HuH-7 (cell line): ENCODE data around the gene DAGLA.
"Not testable (repeated sequence)": the region's sequence is repeated elsewhere in the genome, so short reads cannot be mapped to it uniquely, and the experiment has no call there.

ENCODE experiments used
- DNase-seq: peaks from one replicate; pipeline ENCODE4 v3.0.0; 2011; ENCODE audit warnings: low spot score

The DAGLA gene

DNA sequence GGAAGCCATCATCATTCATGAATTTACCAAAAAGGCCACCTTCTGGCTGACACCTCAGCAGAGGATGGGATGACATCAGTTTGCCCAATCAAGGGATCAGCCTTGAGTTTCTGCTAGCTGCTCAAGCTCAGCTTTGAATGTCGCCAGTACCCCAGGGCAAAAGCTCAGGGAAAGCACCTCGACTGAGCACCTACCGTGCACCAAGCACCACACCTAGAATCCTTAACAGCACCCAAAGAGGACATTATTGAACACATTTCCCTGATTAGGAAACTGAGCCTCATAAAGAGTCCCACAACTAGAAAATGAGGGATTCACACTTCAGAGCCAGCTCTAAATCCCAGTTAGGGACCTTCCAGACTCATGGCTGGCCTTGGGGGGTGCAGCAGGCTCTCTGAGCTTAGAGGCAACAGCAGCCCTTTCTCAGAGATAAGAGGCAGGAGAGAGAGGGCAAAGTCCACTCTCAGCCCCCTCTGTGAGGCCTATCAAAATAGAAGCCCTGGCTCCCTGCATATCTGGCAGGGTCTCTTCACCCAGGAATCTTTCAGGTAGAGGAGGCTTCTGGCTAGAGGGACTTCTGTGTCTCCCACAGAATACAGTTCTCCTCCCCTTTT lies 13.4 kb upstream of the DAGLA start:
- DNase-seq, result peak; percentile 90

DNA sequence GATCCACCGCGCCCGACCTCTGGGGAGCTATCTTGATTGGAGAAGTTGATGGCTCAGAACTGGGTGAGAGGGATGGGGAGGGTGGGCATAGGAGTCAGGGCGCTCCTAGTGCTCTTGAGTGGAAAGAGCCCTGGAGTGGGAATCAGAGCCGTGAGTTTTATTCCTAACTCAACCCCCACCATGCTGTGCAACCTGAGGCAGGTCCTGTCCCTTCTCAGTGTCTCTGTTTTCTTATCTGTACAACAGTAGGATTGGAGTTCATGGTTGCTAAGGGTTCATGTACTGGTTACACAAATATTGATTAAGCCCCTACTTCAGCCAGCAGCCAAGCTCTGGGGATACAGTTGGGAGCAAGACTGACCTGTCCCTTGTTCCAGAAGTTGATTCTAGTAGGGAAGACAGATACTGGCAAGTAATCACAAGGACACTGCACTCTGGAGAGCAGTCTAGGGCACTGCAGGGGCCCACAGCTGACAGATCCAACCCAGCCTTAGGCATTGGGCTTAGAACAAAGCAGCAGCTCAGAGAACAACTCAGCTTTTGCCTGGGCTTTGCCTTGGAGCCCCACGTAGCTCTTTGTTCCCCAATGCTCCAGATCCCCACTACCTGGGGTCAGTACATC lies 12.4 kb upstream of the DAGLA start:
- DNase-seq, result peak; percentile 53

DNA sequence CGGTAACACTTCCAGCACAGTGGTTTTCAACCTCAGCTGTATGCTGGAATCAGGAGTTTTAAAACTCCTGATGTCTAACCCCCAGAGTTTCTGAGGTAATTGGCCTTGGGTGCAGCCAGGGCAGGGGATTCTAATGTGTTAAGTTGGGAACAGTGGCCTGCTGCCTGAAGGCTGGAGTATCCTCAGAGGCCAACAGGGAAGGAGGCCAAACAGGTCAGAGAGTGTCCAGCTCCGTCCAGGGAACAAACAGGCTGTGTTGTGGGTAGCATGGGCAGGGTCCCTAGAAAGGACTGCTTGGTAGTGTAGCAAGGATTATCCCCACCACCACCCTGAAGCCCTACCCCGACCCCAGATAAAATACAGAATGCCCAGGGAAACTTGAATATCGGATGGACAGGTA lies 10.8 kb upstream of the DAGLA start:
- DNase-seq, result no peak

DNA sequence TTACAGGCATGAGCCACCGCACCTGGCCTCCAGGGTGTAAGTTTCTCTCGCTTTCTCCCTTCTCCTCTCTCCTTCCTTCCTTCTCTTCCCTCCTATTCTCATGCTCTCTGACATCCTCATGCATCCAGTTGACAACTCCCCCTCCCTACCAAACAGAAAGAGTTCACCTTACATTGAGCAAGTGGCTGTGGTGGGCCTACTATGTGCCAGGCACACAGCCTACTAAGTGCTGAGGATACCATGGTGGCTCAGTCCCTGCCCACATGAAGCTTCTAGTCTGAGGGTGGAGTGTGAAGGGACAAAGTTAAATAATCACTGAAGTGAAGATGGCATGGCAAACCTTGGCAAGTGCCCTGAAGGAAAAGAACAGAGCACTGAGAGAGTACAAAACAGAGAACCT lies 9.6 kb upstream of the DAGLA start:
- no peak for DNase-seq

DNA sequence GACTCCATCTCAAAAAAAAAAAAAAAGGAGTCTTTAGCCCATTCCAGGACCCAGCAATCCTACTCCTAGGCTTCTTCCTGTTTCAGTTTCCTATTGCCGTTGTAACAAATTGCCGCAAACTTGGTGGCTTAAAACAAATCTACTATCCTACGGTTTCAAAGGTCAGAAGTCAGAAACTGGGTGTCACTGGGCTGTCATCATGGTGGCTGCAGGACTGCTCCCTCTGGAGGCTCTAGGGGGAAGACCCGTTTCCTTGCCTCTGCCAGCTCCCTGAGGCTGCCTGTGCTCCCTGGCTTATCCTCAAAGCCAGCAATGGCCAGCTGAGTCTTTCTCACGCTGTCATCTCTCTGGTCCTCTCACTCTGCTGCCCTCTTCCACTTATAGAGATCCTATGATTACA lies 8.7 kb upstream of the DAGLA start:
- DNase-seq, result peak; percentile 91

DNA sequence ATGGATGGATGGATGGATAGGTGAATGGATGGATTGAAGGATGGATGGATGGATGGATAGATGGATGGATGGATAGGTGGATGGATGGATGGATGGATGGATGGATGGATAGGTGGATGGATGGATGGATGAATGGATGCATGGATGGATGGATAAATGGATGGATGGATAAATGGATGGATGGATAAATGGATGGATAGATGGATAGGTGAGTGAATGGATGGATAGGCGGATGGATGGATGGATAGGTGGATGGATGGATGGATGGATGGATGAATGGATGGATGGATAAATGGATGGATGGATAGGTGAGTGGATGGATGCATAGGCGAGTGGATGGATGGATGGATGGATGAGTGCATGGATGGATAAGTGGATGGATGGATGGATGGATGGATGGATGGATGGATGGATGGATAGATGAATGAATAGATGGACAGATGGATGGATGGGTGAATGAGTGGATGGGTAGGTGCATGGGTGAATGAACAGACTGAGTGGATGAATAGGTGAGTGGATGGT lies 6.2 kb upstream of the DAGLA start:
- not testable (repeated sequence) for DNase-seq

DNA sequence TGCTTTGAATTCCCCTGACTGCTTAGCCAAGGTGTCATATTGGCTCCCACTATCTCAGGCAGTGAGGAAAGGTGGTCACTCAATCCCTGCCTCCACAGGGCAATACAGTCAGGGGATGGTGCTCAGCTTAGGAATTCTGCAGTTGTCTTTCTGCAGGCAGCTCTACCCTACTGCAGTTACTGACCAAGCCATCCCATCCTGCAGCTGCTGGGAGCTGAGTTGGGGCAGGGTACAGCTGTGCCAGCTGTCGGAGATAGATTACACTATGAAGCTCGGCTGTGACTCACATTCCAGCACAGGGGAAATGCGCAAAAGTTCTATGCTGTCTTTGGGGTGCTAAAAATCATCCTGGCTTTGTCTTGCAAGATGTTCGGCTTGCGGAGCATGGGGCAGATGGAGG lies 4.4 kb upstream of the DAGLA start:
- DNase-seq, result no peak

DNA sequence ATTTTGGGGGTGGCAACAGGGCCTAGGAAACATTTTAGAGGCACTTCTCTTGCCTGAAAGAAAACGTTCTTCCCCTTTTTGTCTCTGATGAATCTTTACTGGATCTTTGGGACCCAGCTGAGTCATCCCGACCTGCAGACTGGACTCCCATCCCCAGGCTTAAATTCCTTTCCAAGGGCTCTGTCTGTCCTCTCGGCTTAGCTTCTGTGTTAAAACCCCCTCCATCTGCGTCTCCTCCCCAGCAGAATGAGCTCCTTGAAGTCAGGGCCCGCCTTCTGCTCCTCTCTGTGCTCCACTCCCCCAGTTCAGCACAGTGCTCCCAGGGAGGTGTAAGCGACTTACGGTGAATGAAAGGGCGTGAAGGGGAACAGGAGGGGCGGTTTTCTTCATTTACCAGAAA lies 895 bp upstream of the DAGLA start:
- no peak for DNase-seq

DNA sequence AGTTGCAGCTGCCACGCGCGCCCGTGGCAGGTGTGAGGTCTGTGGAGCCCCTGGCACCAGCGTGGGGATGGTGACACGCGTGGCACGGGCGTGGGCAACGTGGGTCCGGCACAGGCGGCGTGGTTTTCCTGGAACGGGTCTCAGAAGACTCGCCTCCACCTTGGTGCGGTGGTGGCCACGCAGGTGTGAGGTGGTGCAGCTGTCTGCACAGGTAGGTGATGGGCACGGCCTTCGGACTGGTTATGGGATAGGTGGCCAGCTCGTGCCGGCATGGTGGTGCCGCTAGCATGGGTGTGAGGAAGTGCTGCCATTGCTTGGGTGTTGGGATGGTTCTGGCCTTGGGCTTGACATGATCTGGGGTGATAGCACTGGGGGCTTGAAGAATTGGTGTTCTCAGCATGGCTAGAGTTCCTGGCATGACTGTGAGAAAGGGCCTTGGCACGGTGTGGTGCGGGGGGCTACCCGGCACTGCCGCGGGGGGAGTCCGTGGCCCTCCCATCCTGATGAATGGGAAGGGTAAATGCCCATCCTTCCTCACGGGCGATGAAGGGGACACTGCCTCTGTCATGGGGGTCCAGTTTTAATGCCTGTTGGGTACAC lies 531 bp downstream of the DAGLA start:
- DNase-seq, result no peak

DNA sequence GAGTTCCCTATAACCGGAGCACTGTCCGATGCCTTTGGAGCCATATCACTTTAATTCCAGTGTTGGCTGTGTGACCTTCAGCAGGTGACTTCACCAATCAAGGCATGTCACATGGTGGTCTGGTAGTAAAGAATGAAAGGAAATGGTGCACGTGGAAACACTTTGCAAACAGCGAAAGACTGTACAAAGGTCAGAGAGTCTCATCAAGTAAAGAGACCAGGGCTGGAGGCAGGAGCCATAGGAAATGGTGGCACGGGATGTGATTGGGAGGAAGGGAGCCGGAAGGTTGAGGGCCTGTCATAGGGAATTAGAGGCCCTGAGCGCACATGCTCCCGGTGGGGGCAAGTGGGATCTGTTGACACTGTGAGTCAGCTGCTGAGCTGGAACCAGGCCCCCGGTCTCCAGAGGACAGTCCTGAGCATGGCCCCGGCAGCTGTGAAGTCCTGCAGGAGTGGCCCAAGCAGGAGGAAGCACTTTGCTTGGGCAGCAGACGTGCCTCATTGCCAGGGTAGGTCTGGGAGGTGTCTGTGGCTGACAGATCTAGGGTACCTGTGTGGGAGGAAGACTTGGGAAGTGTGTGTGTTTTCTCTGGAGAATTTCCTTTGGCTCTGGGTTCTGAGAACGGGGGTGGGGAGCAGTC lies 2.0 kb downstream of the DAGLA start:
- DNase-seq, result peak; percentile 95

DNA sequence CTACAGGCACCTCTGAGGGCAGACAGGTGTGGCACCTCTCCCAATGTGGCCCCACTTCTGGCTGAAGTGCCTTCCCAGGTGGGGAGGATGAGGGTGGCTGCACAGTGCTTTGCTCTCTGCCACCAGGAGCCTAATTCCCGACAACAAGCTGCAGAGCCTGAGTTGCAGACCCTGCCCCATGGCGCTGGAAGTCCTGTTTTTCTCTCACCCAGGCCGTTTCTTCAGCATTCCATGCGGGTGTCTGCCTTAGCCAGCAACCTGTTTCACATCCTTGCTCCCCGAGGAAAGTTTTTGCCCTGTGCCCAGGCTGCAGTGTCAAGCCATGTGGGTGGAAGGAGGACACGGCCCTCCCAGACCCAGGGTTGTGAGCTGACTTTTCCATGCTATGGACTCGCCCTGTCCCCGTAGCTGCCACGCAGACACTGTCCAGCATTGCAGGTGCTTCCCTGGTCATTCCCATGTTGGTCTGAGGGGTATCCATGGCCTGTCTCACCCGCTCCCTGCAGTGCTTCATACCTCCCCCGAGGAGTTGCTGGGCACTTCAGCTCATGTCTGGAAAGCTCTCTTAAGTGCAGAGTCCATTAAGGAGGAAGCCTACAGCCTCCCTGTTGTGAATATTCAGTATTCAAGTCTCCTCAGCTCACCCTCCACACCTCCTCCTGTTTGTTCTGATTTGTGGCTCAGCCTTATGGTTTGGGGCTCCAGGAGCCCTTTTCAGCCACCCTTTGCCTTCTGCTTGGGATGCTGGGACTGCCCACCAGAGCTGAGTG lies 2.9 kb downstream of the DAGLA start:
- no peak for DNase-seq

DNA sequence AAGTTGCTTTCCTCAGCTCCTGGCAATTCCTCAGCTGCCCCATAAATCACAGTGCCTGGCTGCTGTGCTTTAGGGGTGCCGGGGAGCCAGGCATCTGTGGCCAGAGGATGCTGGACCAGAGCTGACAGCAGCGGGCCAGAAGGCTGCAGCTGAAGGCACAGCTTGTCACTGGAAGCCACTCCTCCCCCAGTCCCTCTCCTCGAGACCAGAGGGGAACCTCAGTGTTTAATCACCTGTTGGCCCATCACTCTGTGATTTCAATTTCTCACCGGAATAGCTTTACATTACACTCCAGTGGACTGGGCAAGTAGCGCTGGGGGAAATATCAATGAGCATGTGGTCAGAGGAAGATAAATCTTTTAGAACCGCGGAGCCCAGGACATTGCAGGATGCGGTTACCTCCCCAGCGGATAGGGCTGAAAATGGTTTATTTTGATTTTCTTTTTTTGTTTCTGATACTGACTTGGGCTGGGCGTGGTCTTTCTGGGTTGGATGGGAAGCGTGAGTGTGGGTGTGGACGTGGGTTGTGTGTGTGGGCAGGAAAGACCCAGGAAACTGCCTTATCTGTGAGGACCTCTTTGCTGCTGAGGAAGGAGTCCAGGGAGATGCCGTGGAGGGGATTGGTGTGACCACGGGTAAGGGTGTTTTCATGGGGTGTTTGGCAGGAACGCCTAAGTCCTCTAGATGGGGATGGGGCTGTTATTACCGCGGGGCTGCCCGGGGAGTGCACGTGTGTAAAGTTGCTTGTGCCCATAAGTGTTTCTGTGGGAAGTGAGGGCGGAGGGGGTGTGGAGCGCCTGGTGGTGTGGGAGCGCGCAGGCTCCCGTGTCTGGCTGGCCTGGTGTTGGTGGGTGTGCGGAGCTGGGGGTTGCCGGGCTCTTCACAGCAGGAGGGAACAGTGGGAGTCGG lies 4.0 kb downstream of the DAGLA start:
- DNase-seq, result no peak

DNA sequence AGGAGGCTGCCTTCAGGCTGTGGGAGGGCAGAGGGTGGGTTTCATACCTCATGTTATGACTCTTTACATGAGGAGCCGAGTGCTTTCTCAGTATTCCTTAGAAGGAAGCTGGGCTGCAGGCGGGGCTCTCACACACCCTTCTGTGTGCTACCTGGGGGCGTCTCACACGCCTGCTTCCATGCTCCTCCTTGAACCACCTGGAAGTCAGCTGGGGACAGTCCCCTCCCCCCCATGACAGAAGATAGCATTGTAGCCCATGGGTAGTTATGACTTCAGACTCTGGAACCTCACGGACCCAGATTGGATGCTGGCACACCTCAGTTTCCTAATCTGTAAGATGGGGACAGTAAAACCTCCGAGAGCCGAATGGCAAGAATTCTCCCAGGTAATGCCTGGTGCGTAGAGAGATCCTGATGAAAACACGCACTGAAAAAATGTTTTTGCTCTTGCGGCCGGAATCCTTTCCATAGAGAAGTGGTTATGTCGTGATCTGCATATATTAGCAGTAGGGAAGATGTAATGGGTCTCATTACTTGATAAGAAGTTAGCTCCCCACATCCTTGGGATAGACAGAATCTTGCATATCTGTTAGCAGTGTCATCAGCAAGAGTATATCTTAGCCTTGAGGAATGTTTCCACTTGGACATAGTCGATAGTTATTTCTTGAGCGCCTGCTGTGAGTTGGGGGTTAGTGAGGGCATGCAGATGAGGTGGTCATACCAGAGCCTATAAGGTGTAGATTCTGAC lies 4.9 kb downstream of the DAGLA start:
- no peak for DNase-seq

DNA sequence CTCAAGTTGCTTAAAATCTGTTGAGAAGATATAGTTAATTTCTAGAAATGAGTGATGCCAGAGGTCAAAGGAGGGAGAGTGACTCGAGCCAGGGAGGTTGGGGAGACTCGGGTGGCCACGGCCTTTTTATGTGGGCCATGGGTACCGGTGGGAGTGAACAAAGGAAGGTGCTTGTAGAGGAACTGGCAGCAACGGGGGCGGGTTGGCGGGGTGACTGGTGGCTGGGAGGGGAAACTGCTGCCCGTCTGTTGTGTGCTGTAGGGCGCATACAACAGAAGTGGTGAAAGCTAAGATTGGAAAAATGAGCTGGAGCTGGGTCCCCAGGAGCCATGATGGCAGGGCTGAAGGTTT lies 5.4 kb downstream of the DAGLA start:
- DNase-seq, result no peak

DNA sequence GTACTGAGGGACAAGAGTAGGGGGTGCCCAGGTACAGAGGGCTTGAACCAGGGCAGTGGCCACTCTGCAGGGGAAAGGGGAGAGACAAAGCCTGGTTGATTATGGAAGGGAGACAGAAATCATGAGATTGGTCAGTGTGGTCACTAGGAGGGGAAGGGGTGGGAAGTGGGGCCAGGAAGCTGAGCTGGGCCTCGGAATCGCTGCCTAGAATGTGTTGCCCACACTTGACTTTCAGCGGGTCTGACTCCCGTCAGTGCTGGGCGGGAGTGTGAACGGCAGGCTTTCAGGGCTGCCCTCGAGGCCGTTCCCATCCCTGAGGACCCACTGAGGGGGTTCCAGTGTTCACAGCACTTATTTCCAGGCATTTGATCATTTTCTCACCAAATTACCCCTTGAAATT lies 5.9 kb downstream of the DAGLA start:
- DNase-seq, result no peak

DNA sequence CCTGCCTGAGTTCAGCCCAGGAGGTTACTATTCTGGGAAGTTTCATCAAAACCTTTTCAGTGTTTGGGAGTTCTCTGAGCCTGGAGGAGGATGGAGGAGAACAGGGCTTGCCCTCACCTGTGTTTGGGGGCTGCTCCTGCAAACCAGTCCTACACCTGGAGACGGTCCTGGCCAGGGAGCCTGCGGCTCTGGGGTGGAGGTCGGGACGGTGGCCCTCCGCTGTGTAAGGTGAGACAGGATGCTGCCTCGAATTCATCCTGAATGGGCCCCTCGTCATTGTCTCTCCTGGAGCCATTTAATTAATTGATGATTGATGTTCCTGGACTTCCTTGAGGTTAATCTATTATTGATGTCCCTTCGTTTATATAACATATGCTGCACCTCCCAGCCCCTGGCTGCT lies 6.3 kb downstream of the DAGLA start:
- no peak for DNase-seq

DNA sequence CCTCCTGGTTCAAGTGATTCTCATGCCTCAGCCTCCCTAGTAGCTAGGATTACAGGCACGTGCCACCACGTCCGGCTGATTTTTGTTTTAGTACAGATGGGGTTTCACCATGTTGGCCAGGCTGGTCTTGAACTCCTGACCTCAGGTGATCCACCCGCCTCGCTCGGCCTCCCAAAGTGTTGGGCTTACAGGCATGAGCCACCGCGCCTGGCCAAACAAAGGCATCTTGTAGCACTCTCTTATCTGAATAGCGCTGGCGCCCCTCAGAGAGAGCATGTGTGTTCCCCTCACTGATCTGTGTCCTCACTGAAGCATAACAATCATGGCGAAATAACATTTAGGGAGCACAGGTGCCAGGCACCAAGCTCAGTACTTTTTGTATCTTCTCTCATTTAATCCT lies 7.2 kb downstream of the DAGLA start:
- DNase-seq, result no peak

DNA sequence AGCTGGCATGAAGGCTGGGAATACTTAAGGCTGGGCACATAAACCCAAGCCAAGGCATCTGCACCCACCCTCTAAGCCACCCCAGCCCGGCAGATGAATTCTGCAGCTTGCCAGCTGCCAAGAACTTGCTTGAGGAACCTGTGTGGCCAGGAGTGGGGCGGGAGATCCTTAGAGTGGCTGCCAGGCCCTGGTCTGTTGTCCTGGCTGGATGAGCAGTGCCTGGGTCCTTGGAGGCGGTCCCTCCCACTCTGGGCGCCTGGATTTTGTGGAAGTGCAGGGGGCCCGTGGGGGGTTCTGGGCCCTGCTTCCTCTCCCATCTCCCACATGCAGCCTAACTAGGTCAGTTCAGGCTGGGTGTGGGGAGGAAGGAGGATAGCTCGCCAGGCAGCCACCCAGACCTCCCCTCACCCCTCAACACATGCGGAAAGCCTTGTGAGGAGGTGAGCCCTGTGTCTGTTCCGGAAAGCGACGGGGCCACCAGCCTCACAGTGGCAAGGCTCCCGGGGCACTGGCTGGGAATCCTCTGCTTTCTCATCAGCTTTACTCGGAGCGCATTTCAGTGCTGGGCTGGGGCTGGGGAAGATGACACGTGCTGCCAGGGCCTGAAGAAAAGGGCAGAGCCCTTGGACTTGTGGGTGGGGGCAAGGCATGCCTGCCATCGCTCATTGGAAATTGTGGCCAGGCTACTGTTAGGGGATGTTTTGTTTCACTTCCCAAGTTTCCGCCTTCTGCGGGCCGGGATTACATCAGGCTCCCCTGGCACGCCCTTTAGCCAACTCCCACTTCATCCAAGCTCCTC lies 8.4 kb downstream of the DAGLA start:
- no peak for DNase-seq

DNA sequence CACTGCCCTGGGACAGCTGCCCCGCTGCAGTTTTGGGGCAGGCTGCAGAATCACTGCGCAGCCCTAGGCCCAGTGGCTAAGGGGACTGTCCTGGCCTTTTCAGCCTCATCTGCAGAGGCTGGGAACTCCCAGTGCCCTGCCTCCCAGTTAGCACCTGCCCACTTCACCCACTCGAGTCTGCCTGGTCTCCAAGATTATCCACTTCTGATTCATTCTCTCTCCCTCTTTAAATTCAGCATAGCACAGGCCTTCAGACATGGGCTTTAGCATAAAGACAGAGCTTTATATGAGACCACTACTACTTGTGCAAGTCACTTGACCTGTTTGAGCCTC lies 8.9 kb downstream of the DAGLA start:
- no peak for DNase-seq
